ENCODE results near the gene USP33. TPM values are rescaled to one million over a fixed set of nuclear protein-coding genes. Genes with fewer than 3 reads are reported as not detected.

USP33 gene
- 247 and 267 TPM in 2 replicates for polyA plus RNA-seq
- 315 and 337 TPM in 2 replicates for polyA minus RNA-seq

- peak within 1 kb of the TSS; percentile 94 for H3K4me3 ChIP-seq (ENCODE audit: low read length)
- H4K20me1 ChIP-seq (ENCODE audit: insufficient read depth): peaks cover 6% of the 10 kb centered on the region
- peak within 1 kb of the TSS; percentile 90 for H3K27ac ChIP-seq (ENCODE audit: low read length)
- H2AFZ ChIP-seq (ENCODE audit: low read depth, low read length): peak within 1 kb of the TSS; percentile 88
- H3K79me2 ChIP-seq (replicated peaks; ENCODE audit: insufficient read depth, low read length): peaks cover 47% of the 10 kb centered on the region
- TF ChIP-seq CTCF (IDR thresholded peaks at IDR 0.05; ENCODE audit: poor library complexity, severe bottlenecking) (no peak), EP300 (conservative IDR thresholded peaks at IDR 0.05; ENCODE audit: poor library complexity, severe bottlenecking) (peak; percentile 32), SMC3 (conservative IDR thresholded peaks at IDR 0.05; ENCODE audit: poor library complexity) (no peak), TAF1 (IDR thresholded peaks at IDR 0.05; ENCODE audit: low read depth) (peak; percentile 70), REST (IDR thresholded peaks at IDR 0.05; ENCODE audit: borderline replicate concordance) (peak; percentile 27), MXI1 (conservative IDR thresholded peaks at IDR 0.05; ENCODE audit: poor library complexity, severe bottlenecking) (peak; percentile 48), EZH2 (IDR thresholded peaks at IDR 0.05; ENCODE audit: borderline replicate concordance, insufficient read depth, low read length, poor library complexity, severe bottlenecking) (no peak), POLR2AphosphoS5 (IDR thresholded peaks at IDR 0.05) (peak; percentile 83), RAD21 (conservative IDR thresholded peaks at IDR 0.05) (no peak)
- H3K4me2 ChIP-seq (ENCODE audit: low read length): peak within 1 kb of the TSS; percentile 44
- H3K9me2 ChIP-seq (ENCODE audit: insufficient read depth, low read length): no peaks in the 10 kb centered on the region
- no peaks in the 10 kb centered on the region for H3K9me3 ChIP-seq (ENCODE audit: low read length)
- no peaks in the 10 kb centered on the region for H3K27me3 ChIP-seq (ENCODE audit: insufficient read depth, low read depth, low read length)
- H3K9ac ChIP-seq (ENCODE audit: low read length): peak within 1 kb of the TSS; percentile 95
- H3K36me3 ChIP-seq (ENCODE audit: insufficient read depth, low read length): no peaks in the 10 kb centered on the region
- H3F3A ChIP-seq (ENCODE audit: insufficient read depth, low read length, poor library complexity, severe bottlenecking): peaks cover 14% of the 10 kb centered on the region
Measured at GRCh38 chr1:77759071-77760028, at the start of gene USP33. TSS of gene USP33 (minus strand) at chr1:77759852. CDS start at chr1:77741697, 18,155 bp downstream.

- Histone ChIP-seq H4K20me1 (ENCODE audit: insufficient read depth) (no peaks in the 10 kb centered on the region), H3K4me3 (ENCODE audit: low read length) (no peak overlapping the region), H3K27me3 (ENCODE audit: insufficient read depth, low read depth, low read length) (no peaks in the 10 kb centered on the region), H3K9me3 (ENCODE audit: low read length) (no peaks in the 10 kb centered on the region), H3K4me2 (ENCODE audit: low read length) (no peak overlapping the region), H3F3A (ENCODE audit: insufficient read depth, low read length, poor library complexity, severe bottlenecking) (no peaks in the 10 kb centered on the region), H3K36me3 (ENCODE audit: insufficient read depth, low read length) (peaks cover 8% of the 10 kb centered on the region), H3K9ac (ENCODE audit: low read length) (no peak overlapping the region), H2AFZ (ENCODE audit: low read depth, low read length) (no peak overlapping the region), H3K9me2 (ENCODE audit: insufficient read depth, low read length) (no peaks in the 10 kb centered on the region), H3K79me2 (replicated peaks; ENCODE audit: insufficient read depth, low read length) (peaks cover 6% of the 10 kb centered on the region), H3K27ac (ENCODE audit: low read length) (no peak overlapping the region)
- TF ChIP-seq SMC3 (conservative IDR thresholded peaks at IDR 0.05; ENCODE audit: poor library complexity) (no peak), MXI1 (conservative IDR thresholded peaks at IDR 0.05; ENCODE audit: poor library complexity, severe bottlenecking) (no peak), EP300 (conservative IDR thresholded peaks at IDR 0.05; ENCODE audit: poor library complexity, severe bottlenecking) (no peak), POLR2AphosphoS5 (IDR thresholded peaks at IDR 0.05) (no peak), RAD21 (conservative IDR thresholded peaks at IDR 0.05) (no peak), TAF1 (IDR thresholded peaks at IDR 0.05; ENCODE audit: low read depth) (no peak), EZH2 (IDR thresholded peaks at IDR 0.05; ENCODE audit: borderline replicate concordance, insufficient read depth, low read length, poor library complexity, severe bottlenecking) (no peak), CTCF (IDR thresholded peaks at IDR 0.05; ENCODE audit: poor library complexity, severe bottlenecking) (no peak), REST (IDR thresholded peaks at IDR 0.05; ENCODE audit: borderline replicate concordance) (no peak)
Measured at GRCh38 chr1:77803371-77803770, 43.7 kb upstream of the USP33 start.

All from neural cell (in vitro differentiated cells).